Stimulated activated CD4-positive, alpha-beta T cell treated with anti-CD3 and anti-CD28 coated beads, TNF-alpha, amount 100 ng/mL, for 48 hours (primary cell): ENCODE results near the gene EXOC3L4.

Experiments used
- DNase-seq, 3 donors: peaks; one replicate each; pipeline ENCODE4 v3.0.0-alpha.2; 2020; ENCODE audit warnings: low read depth in 3 of 3

EXOC3L4 gene

GRCh38 chr14:103133210-103134140 lies 39.0 kb downstream of the EXOC3L4 start:
- DNase-seq = no peak

- no peak for DNase-seq
These were observed 39.9 kb downstream of the EXOC3L4 start for GRCh38 chr14:103134405-103134804.

GRCh38 chr14:103134919-103135318 lies 40.4 kb downstream of the EXOC3L4 start:
- DNase-seq = no peak

GRCh38 chr14:103135333-103136260 lies 41.1 kb downstream of the EXOC3L4 start:
- DNase-seq = no peak

GRCh38 chr14:103136388-103137271 lies 42.1 kb downstream of the EXOC3L4 start:
- no peak for DNase-seq

GRCh38 chr14:103137689-103138300 lies 43.3 kb downstream of the EXOC3L4 start:
- DNase-seq = no peak

GRCh38 chr14:103138301-103139131 lies 44.0 kb downstream of the EXOC3L4 start:
- no peak for DNase-seq

- DNase-seq = no peak
These were observed 44.9 kb downstream of the EXOC3L4 start for GRCh38 chr14:103139132-103140025.

GRCh38 chr14:103140316-103141109 lies 46.0 kb downstream of the EXOC3L4 start:
- no peak for DNase-seq

GRCh38 chr14:103141117-103141796 lies 46.7 kb downstream of the EXOC3L4 start:
- DNase-seq = peak; percentile 9 to 29 (median 16)

- DNase-seq = no peak
These were observed 47.5 kb downstream of the EXOC3L4 start for GRCh38 chr14:103142026-103142425.

- DNase-seq = no peak
These were observed 48.3 kb downstream of the EXOC3L4 start for GRCh38 chr14:103142721-103143302.

- DNase-seq = no peak
These were observed 49.0 kb downstream of the EXOC3L4 start for GRCh38 chr14:103143506-103143905.

GRCh38 chr14:103144085-103144484 lies 49.6 kb downstream of the EXOC3L4 start:
- no peak for DNase-seq

GRCh38 chr14:103146141-103146709 lies 51.7 kb downstream of the EXOC3L4 start:
- DNase-seq = no peak

GRCh38 chr14:103149351-103150237 lies 55.1 kb downstream of the EXOC3L4 start:
- no peak for DNase-seq
